Measurements from ENCODE around the gene HOXB1. TPM values are rescaled to one million over a fixed set of nuclear protein-coding genes. Genes with fewer than 3 reads are reported as not detected.

HOXB1 gene
- total RNA-seq, 1 experiment from 2014 or later = not detected

DNA sequence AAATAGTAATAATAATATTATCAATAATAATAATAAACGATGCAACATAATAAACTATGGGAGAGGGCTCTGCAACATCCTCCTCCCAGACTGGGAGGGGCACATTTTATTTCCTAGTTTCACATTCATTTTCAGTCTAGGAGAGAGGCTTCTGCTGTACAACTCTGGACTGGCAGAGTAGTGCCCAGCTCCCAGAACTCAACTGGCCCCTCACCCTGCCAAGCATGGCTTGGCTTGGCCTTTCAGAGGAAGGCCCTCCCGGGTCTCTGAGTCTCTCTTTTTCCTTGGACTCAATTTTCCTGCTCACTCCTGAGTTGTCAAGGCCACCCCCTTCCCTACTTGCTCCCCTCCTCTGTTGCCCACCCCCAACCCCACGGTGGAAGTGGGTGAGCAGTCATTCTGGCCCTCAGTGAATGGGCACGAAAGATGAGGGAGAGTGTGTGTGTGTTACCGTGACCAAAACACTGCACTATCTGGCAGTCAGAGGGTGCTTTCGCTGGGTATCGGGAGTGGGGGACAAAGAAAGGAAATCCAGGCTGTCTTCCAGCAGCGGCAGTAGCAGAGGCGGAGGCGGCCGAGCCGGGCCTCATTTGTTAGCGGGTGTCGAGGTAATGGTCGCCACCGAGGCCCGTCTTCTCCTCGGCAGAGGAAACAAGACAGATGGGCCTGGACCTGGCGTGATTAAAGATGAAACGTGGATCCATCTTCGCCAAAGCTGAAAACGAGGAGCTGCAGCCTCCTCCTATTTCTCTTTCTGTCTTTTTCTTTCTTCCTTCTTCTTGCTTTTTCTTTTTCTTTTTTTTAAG is 45.1 kb upstream of the HOXB1 start:
- no peak for DNase-seq (ENCODE audit: unreplicated experiment)
- H3K27ac Mint-ChIP-seq (ENCODE audit: low read depth, unreplicated experiment) = no peak overlapping the region
- intact Hi-C loops (cut with micrococcal nuclease) = no loop called here
- no peak overlapping the region for H3K4me3 Mint-ChIP-seq (ENCODE audit: unreplicated experiment)
- no TSS peak for BruUV-seq (replicated peaks)
- TF ChIP-seq, protein P1, sequence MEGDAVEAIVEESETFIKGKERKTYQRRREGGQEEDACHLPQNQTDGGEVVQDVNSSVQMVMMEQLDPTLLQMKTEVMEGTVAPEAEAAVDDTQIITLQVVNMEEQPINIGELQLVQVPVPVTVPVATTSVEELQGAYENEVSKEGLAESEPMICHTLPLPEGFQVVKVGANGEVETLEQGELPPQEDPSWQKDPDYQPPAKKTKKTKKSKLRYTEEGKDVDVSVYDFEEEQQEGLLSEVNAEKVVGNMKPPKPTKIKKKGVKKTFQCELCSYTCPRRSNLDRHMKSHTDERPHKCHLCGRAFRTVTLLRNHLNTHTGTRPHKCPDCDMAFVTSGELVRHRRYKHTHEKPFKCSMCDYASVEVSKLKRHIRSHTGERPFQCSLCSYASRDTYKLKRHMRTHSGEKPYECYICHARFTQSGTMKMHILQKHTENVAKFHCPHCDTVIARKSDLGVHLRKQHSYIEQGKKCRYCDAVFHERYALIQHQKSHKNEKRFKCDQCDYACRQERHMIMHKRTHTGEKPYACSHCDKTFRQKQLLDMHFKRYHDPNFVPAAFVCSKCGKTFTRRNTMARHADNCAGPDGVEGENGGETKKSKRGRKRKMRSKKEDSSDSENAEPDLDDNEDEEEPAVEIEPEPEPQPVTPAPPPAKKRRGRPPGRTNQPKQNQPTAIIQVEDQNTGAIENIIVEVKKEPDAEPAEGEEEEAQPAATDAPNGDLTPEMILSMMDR (IDR thresholded peaks at IDR 0.05; ENCODE audit: unreplicated experiment) = no peak
- POLR2A ChIA-PET = no interaction called here
- peaks cover 22% of the 10 kb centered on the region for H3K27me3 Mint-ChIP-seq (ENCODE audit: insufficient read depth, unreplicated experiment)
- peaks cover 8% of the 10 kb centered on the region for H3K4me1 Mint-ChIP-seq (ENCODE audit: insufficient read depth, unreplicated experiment)
- CTCF ChIA-PET = interaction anchor here (0.6 kb wide), 1 partner anchor 103 kb away, joined by 3 read pairs; no protein-coding TSS in a partner anchor
- no peaks in the 10 kb centered on the region for H3K9me3 Mint-ChIP-seq (ENCODE audit: unreplicated experiment)
- H3K36me3 Mint-ChIP-seq (ENCODE audit: insufficient read depth, unreplicated experiment) = no peaks in the 10 kb centered on the region

DNA sequence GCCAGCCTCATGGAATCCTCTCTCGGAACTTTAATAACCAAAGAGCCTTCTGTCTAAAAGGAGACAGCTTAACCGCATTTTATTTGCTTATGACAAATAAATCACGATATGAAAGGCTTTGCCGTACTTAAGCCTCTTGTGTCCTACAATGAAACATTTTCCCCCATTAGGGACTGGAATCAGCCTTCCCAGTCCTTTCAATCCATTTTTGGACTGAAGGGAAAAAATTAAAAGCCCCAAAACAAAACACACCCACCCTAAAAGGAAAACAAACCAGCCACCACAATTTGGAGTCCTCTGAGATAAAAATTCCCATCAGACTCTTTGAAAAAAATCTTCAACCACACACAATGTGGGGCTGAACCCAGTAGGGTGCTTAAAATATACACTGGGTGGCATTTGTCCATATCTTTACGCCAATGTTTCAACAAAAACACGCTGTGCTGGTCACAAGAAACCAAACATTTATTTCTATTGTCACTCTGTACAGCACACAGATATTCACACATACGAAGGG is 44.3 kb upstream of the HOXB1 start:
- intact Hi-C loops (cut with micrococcal nuclease) = no loop called here
- CTCF ChIA-PET = interaction anchor here (0.6 to 0.7 kb wide), 2 partner anchors 21 to 28 kb away, joined by 3 to 6 read pairs; no protein-coding TSS in a partner anchor
- BruUV-seq (replicated peaks) = no TSS peak
- TF ChIP-seq, protein P1 (IDR thresholded peaks at IDR 0.05; ENCODE audit: unreplicated experiment) = no peak
- peaks cover 21% of the 10 kb centered on the region for H3K27me3 Mint-ChIP-seq (ENCODE audit: insufficient read depth, unreplicated experiment)
- POLR2A ChIA-PET = interaction anchor here (0.7 kb wide), 1 partner anchor 346 kb away, joined by 3 read pairs; no protein-coding TSS in a partner anchor
- H3K4me1 Mint-ChIP-seq (ENCODE audit: insufficient read depth, unreplicated experiment) = peaks cover 8% of the 10 kb centered on the region
- no peak overlapping the region for H3K4me3 Mint-ChIP-seq (ENCODE audit: unreplicated experiment)
- no peaks in the 10 kb centered on the region for H3K36me3 Mint-ChIP-seq (ENCODE audit: insufficient read depth, unreplicated experiment)
- DNase-seq (ENCODE audit: unreplicated experiment) = no peak
- no peaks in the 10 kb centered on the region for H3K9me3 Mint-ChIP-seq (ENCODE audit: unreplicated experiment)
- H3K27ac Mint-ChIP-seq (ENCODE audit: low read depth, unreplicated experiment) = no peak overlapping the region

DNA sequence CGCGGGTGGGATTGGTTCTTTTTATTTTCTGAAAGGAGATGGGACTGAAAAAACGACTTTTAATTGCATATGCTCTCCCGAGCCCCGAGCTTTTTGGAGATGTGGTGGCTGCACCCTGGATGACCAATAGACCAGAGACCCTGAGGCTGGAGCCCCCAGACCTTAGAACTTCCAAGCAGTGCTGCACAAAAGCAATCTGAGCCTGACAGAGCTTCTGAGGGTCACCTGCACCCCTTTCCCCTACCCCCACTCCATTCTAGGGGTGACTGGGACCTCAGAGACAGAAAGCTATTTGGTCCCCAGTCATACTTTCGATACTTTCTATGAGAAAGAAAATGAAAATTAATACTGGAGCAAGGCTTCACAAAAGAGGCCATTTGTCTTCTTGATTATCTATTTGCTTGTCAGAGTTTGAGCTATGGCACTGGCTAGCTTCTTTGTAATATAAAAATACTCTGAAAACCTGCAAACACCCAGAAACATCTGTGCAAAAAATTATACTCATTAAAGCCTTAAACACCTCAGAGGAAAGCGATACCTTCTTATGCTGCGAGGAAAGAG is 43.8 kb upstream of the HOXB1 start:
- intact Hi-C loops (cut with micrococcal nuclease) = no loop called here
- Mint-ChIP-seq H3K36me3 (ENCODE audit: insufficient read depth, unreplicated experiment) (no peaks in the 10 kb centered on the region), H3K4me1 (ENCODE audit: insufficient read depth, unreplicated experiment) (peaks cover 8% of the 10 kb centered on the region), H3K27ac (ENCODE audit: low read depth, unreplicated experiment) (no peak overlapping the region), H3K9me3 (ENCODE audit: unreplicated experiment) (no peaks in the 10 kb centered on the region), H3K27me3 (ENCODE audit: insufficient read depth, unreplicated experiment) (peaks cover 15% of the 10 kb centered on the region), H3K4me3 (ENCODE audit: unreplicated experiment) (no peak overlapping the region)
- no peak for DNase-seq (ENCODE audit: unreplicated experiment)
- CTCF ChIA-PET = interaction anchor here (0.6 to 0.8 kb wide), 3 partner anchors 28 to 70 kb away, joined by 3 to 4 read pairs (median 3); no protein-coding TSS in a partner anchor
- TF ChIP-seq, protein P1 (IDR thresholded peaks at IDR 0.05; ENCODE audit: unreplicated experiment) = no peak
- POLR2A ChIA-PET = interaction anchor here (0.7 kb wide), 2 partner anchors 48 to 346 kb away, joined by 3 read pairs; no protein-coding TSS in a partner anchor
- BruUV-seq (replicated peaks) = no TSS peak

- TF ChIP-seq, protein P1 (IDR thresholded peaks at IDR 0.05; ENCODE audit: unreplicated experiment) = no peak
- Mint-ChIP-seq H3K27ac (ENCODE audit: low read depth, unreplicated experiment) (no peak overlapping the region), H3K36me3 (ENCODE audit: insufficient read depth, unreplicated experiment) (no peaks in the 10 kb centered on the region), H3K27me3 (ENCODE audit: insufficient read depth, unreplicated experiment) (no peaks in the 10 kb centered on the region), H3K4me3 (ENCODE audit: unreplicated experiment) (no peak overlapping the region), H3K4me1 (ENCODE audit: insufficient read depth, unreplicated experiment) (peaks cover 4% of the 10 kb centered on the region), H3K9me3 (ENCODE audit: unreplicated experiment) (no peaks in the 10 kb centered on the region)
- POLR2A ChIA-PET = no interaction called here
- no TSS peak for BruUV-seq (replicated peaks)
- DNase-seq (ENCODE audit: unreplicated experiment) = no peak
- CTCF ChIA-PET = no interaction called here
- intact Hi-C loops (cut with micrococcal nuclease) = no loop called here
Measured at GRCh38 chr17:48571826-48572417, 41.1 kb upstream of the HOXB1 start.

Data from MCF 10A (cell line).